ENCODE measurements around the gene NPC2. TPM values are rescaled to one million over a fixed set of nuclear protein-coding genes. Genes with fewer than 3 reads are reported as not detected.

Gene NPC2
- total and polyA plus RNA-seq, 2 donors (not counting 3 experiments of a cell fraction or from before 2014, with no cell fraction given) = 203 to 406 TPM

DNA sequence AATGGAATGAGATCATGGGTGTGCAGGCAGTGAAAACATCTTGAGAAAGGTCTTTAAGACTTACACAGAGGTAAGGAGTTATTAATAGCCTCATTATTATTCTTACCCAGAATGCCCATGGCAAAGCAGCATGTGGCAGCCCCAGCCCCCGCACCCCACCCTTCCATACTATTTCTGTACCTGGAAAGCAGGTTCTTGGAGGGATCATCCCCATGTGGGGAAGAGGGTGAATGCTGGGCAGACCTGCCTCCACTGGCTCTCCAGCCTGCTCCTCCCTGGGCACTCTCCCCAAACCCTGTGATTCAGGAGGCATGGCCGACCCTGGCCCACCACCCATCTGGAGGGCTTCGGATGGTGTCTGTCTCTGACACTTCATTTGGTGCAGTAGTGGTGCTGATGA is 28.3 kb downstream of the NPC2 start:
- no peak overlapping the region for H3K4me3 ChIP-seq (replicated peaks in 1 of 3; ENCODE audit: insufficient read depth in 1 of 3, low read depth in 1 of 3, low read length in 3 of 3)
- H3K4me2 ChIP-seq (ENCODE audit: insufficient read depth, low read length) = no peak overlapping the region
- FAIRE-seq (no peak), DNase-seq (ENCODE audit: low read depth, low spot score) (no peak)
- H3K9me1 ChIP-seq (replicated peaks; ENCODE audit: control insufficient read depth, extremely low read depth, insufficient read depth, low read length) = no peaks in the 10 kb centered on the region
- no peaks in the 10 kb centered on the region for H3K9me3 ChIP-seq (replicated peaks; ENCODE audit: control insufficient read depth, insufficient read depth, low read length)
- no peaks in the 10 kb centered on the region for H4K20me1 ChIP-seq (replicated peaks; ENCODE audit: control insufficient read depth, extremely low read depth, insufficient read depth, low read length)
- H3K27me3 ChIP-seq (ENCODE audit: control insufficient read depth in 2 of 2, insufficient read depth in 2 of 2, low read length in 2 of 2) = peaks cover 0 to 3% of the 10 kb centered on the region in 2 experiments
- no peak overlapping the region for H3K27ac ChIP-seq (ENCODE audit: insufficient read depth, low read depth, low read length)
- ChIA-PET CTCF (interaction anchor here (1.2 to 1.4 kb wide), 2 partner anchors 19 to 21 kb away, joined by 3 to 4 read pairs; no protein-coding TSS in a partner anchor), POLR2A (no interaction called here)
- H3K79me2 ChIP-seq (ENCODE audit: control insufficient read depth, insufficient read depth, low read length) = no peaks in the 10 kb centered on the region
- H3K4me1 ChIP-seq (ENCODE audit: control insufficient read depth, extremely low read depth, insufficient read depth, low read length) = peaks cover 7% of the 10 kb centered on the region
- no peak overlapping the region for H3K9ac ChIP-seq (replicated peaks; ENCODE audit: extremely low read depth, insufficient read depth, low read length)
- intact Hi-C loops (cut with micrococcal nuclease) = loop anchor here (5.0 kb wide), 1 partner anchor 278 kb away; no protein-coding TSS in a partner anchor
- no peak overlapping the region for H2AFZ ChIP-seq (ENCODE audit: low read depth, low read length)
- dilution Hi-C loops (cut with MboI; ENCODE audit: extremely low pct_ligation_motif_present, low sequenced_read_pairs) = no loop called here
- no TSS peak for BruUV-seq (replicated peaks)
- no peaks in the 10 kb centered on the region for H3K36me3 ChIP-seq (ENCODE audit: control insufficient read depth in 2 of 2, extremely low read depth in 1 of 2, insufficient read depth in 2 of 2, low read length in 2 of 2)
- TF ChIP-seq, protein P1, sequence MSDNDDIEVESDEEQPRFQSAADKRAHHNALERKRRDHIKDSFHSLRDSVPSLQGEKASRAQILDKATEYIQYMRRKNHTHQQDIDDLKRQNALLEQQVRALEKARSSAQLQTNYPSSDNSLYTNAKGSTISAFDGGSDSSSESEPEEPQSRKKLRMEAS (IDR thresholded peaks at IDR 0.05; ENCODE audit: insufficient read depth, insufficient read length) = no peak
- TF ChIP-seq MYC (IDR thresholded peaks at IDR 0.05; ENCODE audit: low read depth, low read length) (no peak), POLR2AphosphoS5 (IDR thresholded peaks at IDR 0.05; ENCODE audit: insufficient read depth, low read depth, low read length) (no peak), POLR2A (IDR thresholded peaks at IDR 0.05; ENCODE audit: low read depth, low read length) (no peak), EZH2 (IDR thresholded peaks at IDR 0.05; ENCODE audit: borderline replicate concordance, low read depth, low read length, severe bottlenecking) (no peak), GATA2 (IDR thresholded peaks at IDR 0.05; ENCODE audit: insufficient read depth, insufficient read length, low read depth, low read length) (no peak), JUN (IDR thresholded peaks at IDR 0.05; ENCODE audit: borderline replicate concordance, insufficient read depth, insufficient read length, low read depth) (no peak), FOS (IDR thresholded peaks at IDR 0.05; ENCODE audit: borderline replicate concordance, insufficient read depth, low read length) (no peak)
- TF ChIP-seq, protein P2, sequence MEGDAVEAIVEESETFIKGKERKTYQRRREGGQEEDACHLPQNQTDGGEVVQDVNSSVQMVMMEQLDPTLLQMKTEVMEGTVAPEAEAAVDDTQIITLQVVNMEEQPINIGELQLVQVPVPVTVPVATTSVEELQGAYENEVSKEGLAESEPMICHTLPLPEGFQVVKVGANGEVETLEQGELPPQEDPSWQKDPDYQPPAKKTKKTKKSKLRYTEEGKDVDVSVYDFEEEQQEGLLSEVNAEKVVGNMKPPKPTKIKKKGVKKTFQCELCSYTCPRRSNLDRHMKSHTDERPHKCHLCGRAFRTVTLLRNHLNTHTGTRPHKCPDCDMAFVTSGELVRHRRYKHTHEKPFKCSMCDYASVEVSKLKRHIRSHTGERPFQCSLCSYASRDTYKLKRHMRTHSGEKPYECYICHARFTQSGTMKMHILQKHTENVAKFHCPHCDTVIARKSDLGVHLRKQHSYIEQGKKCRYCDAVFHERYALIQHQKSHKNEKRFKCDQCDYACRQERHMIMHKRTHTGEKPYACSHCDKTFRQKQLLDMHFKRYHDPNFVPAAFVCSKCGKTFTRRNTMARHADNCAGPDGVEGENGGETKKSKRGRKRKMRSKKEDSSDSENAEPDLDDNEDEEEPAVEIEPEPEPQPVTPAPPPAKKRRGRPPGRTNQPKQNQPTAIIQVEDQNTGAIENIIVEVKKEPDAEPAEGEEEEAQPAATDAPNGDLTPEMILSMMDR (IDR thresholded peaks at IDR 0.05; ENCODE audit: extremely low read depth in 1 of 2, insufficient read depth in 1 of 2, low read depth in 1 of 2, low read length in 2 of 2) = no peak
